ENCODE data around the gene NDUFB5.

NDUFB5 gene

GRCh38 chr3:179604321-179605078 lies at the start of gene NDUFB5, which contains the start of gene MRPL47:
NDUFB5 (plus strand) TSS chr3:179604794; CDS start chr3:179604816, 22 bp downstream.
MRPL47 (minus strand) TSS chr3:179604638; CDS start chr3:179604624, 14 bp downstream.
- peak; percentile 95 to 98 (median 97) for DNase-seq

- peak; percentile 79 to 86 (median 84) for DNase-seq
Measured at GRCh38 chr3:179558742-179559364, 45.7 kb upstream of the NDUFB5 start.

GRCh38 chr3:179560791-179561190 lies 43.8 kb upstream of the NDUFB5 start:
- no peak for DNase-seq

- DNase-seq = peak; percentile 99 to 100 (median 99)
Measured at GRCh38 chr3:179562591-179563270, 41.9 kb upstream of the NDUFB5 start, which contains the start of gene ACTL6A. ACTL6A (plus strand) TSS chr3:179562926; CDS start chr3:179563093, 167 bp downstream.

DNA sequence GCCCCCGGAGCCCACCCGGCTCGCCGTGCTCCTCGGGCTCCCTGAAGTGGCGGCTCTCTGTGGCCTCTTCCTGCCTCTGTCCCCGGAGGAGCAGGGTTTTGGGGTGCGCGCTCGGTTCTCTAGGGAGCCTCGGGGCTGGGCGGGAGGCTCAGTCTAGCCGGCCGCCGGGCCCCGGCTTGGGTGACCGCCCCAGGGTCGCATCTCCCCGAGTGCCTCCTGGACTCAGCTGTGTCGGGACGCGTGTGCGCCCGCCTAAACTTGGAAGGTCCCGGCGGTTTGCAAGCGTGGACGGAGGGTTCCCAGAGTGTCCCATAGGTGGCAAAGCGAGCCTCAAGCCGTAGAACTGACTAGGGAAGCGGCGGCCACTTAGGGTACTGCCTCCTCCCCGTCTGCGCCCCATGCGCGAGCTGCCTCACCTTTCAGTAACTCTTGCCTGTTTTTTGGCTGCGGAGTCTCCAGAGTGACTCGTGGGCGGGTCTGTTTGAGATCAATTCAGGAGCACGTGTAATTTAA lies 41.3 kb upstream of the NDUFB5 start:
- DNase-seq = peak; percentile 89 to 92 (median 89)

GRCh38 chr3:179565496-179565895 lies 39.1 kb upstream of the NDUFB5 start:
- no peak for DNase-seq

GRCh38 chr3:179580992-179581391 lies 23.6 kb upstream of the NDUFB5 start:
- DNase-seq = no peak

DNA sequence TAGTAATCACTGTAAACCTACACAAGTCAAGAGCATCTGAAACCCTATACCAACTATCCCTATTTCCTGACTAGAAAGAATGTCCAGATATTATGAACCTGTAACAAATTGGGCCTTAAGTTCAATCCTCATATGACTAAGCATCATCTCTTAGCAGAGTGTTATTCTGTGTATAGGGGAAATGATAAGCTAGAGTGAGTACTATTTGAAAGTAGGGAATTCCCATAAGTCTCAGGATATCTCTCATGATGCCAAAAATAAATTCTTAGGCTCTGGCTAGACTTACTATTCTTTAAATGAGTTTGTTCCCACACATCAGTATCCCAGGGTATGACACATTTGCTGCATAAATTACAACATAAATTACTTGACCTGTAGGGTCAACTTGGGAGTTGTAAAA lies 15.5 kb upstream of the NDUFB5 start:
- peak; percentile 15 to 67 (median 31) for DNase-seq

DNA sequence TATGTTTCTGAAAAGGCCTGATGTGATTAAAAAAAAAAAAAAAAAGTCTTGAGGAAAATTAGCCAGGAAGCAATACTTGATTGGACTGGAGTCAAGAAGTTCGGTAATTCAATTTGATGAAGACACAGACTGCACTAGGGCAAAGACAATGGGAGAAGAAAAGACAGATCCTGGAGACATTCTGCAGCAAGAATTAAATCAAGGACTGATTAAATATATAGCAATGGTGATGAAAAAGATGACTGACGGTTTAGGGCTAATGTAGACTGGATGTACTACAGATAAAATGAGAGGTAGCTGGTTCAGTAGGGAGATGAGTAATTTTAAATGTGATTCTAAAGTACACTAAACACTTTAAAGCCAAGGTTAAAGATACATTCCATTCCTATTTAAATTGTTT lies 13.9 kb upstream of the NDUFB5 start:
- DNase-seq = no peak

DNA sequence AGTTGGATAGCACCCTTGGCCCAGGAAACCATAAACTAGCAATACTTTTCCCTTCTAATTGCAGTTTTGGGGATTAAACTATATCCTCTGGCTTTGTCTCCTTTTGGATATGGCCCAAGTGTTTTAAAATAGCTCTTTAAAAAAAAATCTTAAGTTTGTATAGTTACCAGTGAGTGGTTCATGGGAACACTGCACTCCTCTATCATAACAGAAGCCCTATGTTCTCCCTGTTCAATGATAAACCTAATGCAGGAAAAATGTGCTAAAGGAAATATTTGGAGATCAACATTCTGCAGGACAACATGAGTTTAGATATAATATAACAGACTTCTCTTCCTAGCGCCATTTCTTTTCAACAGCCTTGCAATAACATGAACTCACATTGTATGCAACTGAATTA lies 13.3 kb upstream of the NDUFB5 start:
- no peak for DNase-seq

DNA sequence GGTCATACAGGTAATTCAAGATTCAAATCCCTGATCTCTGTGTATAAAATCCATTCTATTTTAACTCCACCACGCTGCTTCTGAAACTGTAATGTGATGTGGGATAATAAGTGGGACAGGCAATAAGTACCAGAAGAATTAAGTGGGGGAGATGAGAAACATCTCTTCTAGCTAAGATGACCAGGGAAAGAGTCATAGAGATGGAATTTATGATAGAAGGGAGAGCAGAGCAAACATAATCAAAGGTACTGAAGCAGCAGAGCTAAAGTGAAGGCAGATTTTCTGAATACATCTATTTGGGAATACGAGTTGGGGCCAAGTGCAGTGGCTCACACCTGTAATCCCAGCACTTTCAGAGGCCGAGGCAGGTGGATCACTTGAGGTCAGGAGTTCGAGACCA lies 5.1 kb upstream of the NDUFB5 start:
- no peak for DNase-seq

GRCh38 chr3:179603321-179603720 lies 1.3 kb upstream of the NDUFB5 start:
- peak; percentile 15 to 21 (median 16) for DNase-seq

GRCh38 chr3:179603831-179604230 lies 763 bp upstream of the NDUFB5 start:
- DNase-seq = no peak

- DNase-seq = no peak
Measured at GRCh38 chr3:179606534-179607085, 2.0 kb downstream of the NDUFB5 start.

DNA sequence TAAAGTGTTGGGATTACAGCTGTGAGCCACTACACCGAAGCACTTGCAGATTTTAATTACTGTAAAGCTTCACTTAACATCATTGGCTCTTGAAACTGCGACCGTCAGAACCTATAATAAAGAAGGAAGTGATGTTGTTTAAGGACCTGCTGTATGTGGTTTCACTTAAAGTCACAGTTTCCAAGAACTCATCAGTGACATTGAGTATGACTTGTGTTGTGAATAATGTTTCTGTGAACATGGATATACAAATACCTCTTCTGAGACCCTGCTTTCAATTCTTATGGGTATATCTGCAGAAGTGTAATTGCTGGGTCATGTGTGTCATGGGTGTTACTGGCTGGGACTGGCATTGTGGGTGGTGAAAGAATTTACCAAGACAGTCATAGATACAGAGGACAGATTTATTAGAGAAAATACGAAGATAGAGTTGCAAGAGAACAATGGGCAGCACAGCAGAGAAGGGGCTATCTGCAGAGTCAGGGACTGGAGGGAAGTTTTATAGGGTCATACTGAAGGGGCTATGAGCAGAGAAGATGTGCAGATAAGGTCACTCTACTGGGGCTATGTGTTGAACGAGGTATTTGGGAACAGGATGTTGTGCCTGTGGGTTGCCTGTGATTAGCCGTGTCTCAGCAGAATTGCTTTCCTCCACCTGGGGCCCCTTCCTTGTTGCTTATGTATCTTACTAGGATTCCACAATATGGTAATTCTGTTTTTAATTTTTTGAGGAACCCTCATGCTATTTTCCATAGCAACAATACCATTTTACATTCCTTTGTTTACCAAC lies 4.5 kb downstream of the NDUFB5 start:
- peak; percentile 17 to 36 (median 20) for DNase-seq

- DNase-seq = no peak
Measured at GRCh38 chr3:179610066-179610465, 5.5 kb downstream of the NDUFB5 start.

GRCh38 chr3:179613807-179614206 lies 9.2 kb downstream of the NDUFB5 start:
- DNase-seq = no peak

- DNase-seq = peak; percentile 5 to 24 (median 13)
Measured at GRCh38 chr3:179615458-179616173, 11.0 kb downstream of the NDUFB5 start.

DNA sequence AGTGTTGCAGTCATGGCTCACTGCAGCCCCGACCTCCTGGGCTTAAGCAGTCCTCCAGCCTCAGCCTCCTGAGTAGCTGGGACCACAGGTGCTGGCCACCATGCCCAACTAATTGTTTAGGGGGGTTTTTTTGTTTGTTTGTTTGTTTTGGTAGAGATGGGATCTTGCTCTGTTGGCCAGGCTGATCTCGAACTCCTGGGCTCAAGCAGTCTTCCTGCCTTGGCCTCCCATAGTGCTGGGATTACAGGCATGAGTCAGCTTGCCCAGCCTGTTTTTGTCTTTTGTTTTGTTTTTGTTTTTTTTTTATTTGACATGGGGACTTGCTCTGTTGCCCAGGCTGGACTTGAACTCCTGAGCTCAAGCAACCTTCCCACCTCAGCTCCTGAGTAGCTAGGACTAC lies 17.4 kb downstream of the NDUFB5 start:
- no peak for DNase-seq

GRCh38 chr3:179624451-179624850 lies 19.9 kb downstream of the NDUFB5 start:
- no peak for DNase-seq

DNA sequence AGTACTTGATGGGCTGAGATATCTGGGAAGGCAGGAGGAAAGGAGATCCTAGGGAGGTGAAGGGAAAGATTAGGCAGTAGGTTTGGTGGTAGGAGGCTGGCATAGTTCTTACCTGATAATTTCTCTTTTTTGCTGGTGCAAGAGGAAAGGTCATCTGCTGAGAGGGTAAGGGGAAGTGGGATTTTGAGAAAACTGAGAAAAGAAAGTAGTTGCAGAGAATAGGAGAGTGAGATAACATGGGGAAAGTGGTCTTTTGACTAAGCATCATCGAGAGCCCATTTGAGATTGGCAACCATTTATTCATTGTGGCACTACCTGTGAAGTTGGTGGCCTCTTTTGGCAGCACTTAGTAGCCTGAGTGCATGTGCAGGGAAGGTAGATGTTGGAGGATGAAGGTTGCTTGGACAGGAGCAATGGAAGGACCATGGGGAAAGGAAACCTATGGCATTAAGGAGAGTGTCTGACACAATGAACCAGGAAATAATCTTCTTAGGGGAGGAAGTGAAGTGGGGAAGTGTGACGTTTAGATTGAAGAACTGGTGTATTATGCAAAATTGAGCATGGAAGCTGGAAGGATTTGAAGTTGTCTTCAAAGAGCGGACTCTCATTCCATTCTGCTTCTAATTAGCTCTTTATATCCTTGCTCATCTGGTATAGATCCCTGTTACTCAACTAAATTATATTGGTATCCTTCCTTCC lies 26.3 kb downstream of the NDUFB5 start:
- no peak for DNase-seq

Measured in suppressor macrophage treated with lipopolysaccharide for 1 hour (primary cell).